ENCODE results near the gene BICDL2. TPM values are rescaled to one million over a fixed set of nuclear protein-coding genes. Genes with fewer than 3 reads are reported as not detected.

BICDL2 gene
- total and polyA plus RNA-seq, 9 of the 15 experiments (the other 6 are each of a cell fraction or from before 2014, with no cell fraction given): 0.09 to 0.28 (median 0.09) TPM; not detected in 6

DNA sequence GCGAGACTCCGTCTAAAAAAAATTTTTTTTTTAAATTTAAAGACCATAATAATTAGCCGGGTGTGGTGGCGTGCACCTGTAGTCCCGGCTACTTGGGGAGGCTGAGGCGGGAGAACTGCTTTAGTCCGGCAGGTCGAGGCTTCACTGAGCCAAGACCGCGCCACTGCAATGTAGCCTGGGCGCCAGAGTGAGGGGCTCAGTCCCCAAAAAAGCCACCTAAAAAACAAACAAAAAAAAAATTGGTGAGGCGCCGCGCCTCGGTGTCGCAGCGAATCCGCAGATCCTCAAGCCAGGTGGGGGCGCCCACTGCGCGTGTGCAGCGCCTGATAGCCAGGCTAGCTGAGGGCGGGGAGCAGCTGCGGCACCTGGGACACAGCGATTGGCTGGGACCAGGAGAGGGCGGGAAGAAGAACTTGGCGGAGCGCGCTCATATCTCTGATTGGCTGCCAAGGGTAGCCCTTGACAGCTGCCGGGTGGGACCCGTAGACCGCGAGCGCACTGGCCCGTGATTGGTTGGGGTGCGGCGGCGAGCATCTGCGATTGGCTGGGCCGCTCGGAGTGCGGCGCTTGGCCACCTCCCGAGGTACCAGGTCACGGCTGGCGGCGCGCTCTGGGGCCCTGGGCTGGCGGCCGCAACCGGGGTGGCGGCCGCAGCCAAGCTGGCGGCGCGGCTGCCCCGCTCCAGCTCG is 33.0 kb downstream of the BICDL2 start (continued):
- TF ChIP-seq, protein P1, sequence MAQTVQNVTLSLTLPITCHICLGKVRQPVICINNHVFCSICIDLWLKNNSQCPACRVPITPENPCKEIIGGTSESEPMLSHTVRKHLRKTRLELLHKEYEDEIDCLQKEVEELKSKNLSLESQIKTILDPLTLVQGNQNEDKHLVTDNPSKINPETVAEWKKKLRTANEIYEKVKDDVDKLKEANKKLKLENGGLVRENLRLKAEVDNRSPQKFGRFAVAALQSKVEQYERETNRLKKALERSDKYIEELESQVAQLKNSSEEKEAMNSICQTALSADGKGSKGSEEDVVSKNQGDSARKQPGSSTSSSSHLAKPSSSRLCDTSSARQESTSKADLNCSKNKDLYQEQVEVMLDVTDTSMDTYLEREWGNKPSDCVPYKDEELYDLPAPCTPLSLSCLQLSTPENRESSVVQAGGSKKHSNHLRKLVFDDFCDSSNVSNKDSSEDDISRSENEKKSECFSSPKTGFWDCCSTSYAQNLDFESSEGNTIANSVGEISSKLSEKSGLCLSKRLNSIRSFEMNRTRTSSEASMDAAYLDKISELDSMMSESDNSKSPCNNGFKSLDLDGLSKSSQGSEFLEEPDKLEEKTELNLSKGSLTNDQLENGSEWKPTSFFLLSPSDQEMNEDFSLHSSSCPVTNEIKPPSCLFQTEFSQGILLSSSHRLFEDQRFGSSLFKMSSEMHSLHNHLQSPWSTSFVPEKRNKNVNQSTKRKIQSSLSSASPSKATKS (CRISPR knock-in tag; IDR thresholded peaks at IDR 0.05): no peak
- TF ChIP-seq NEUROD1 (IDR thresholded peaks at IDR 0.05; ENCODE audit: borderline replicate concordance, low read depth, low read length, partially characterized antibody) (peak; percentile 95), ZNF57 (CRISPR knock-in tag; IDR thresholded peaks at IDR 0.05) (no peak), PHF8 (IDR thresholded peaks at IDR 0.05; ENCODE audit: borderline replicate concordance, low read length) (no peak), SETDB1 (IDR thresholded peaks at IDR 0.05; ENCODE audit: low read length) (no peak), DIDO1 (tag; IDR thresholded peaks at IDR 0.05; ENCODE audit: low read depth) (no peak), CHAMP1 (IDR thresholded peaks at IDR 0.05) (no peak), NR1H2 (CRISPR knock-in tag; IDR thresholded peaks at IDR 0.05) (no peak), XRCC3 (IDR thresholded peaks at IDR 0.05) (no peak), ZNF3 (CRISPR knock-in tag; IDR thresholded peaks at IDR 0.05) (no peak), ZNF165 (CRISPR knock-in tag; IDR thresholded peaks at IDR 0.05; ENCODE audit: borderline replicate concordance) (no peak), E2F3 (CRISPR knock-in tag; IDR thresholded peaks at IDR 0.05) (no peak), SREBF2 (CRISPR knock-in tag; IDR thresholded peaks at IDR 0.05) (no peak), ELF4 (CRISPR knock-in tag; IDR thresholded peaks at IDR 0.05) (no peak), TAF15 (IDR thresholded peaks at IDR 0.05; ENCODE audit: low read depth, low read length) (no peak), NFXL1 (CRISPR knock-in tag; IDR thresholded peaks at IDR 0.05) (no peak), NR3C1 (CRISPR knock-in tag; IDR thresholded peaks at IDR 0.05) (no peak), HMGN3 (IDR thresholded peaks at IDR 0.05; ENCODE audit: borderline replicate concordance, extremely low read depth, insufficient read length, low read depth, low read length) (no peak), ZNF347 (CRISPR knock-in tag; IDR thresholded peaks at IDR 0.05; ENCODE audit: low read depth) (no peak), SRSF3 (IDR thresholded peaks at IDR 0.05; ENCODE audit: insufficient read depth, low read length) (no peak)
- TF ChIP-seq, protein P2, sequence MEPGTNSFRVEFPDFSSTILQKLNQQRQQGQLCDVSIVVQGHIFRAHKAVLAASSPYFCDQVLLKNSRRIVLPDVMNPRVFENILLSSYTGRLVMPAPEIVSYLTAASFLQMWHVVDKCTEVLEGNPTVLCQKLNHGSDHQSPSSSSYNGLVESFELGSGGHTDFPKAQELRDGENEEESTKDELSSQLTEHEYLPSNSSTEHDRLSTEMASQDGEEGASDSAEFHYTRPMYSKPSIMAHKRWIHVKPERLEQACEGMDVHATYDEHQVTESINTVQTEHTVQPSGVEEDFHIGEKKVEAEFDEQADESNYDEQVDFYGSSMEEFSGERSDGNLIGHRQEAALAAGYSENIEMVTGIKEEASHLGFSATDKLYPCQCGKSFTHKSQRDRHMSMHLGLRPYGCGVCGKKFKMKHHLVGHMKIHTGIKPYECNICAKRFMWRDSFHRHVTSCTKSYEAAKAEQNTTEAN (CRISPR knock-in tag; IDR thresholded peaks at IDR 0.05): no peak
- TF ChIP-seq, protein P3, sequence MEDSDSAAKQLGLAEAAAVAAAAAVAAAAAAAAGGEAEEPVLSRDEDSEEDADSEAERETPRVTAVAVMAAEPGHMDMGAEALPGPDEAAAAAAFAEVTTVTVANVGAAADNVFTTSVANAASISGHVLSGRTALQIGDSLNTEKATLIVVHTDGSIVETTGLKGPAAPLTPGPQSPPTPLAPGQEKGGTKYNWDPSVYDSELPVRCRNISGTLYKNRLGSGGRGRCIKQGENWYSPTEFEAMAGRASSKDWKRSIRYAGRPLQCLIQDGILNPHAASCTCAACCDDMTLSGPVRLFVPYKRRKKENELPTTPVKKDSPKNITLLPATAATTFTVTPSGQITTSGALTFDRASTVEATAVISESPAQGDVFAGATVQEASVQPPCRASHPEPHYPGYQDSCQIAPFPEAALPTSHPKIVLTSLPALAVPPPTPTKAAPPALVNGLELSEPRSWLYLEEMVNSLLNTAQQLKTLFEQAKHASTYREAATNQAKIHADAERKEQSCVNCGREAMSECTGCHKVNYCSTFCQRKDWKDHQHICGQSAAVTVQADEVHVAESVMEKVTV (CRISPR knock-in tag; IDR thresholded peaks at IDR 0.05): peak; percentile 90

All from K562 (cell line).